ENCODE results near the gene CDKN2B. TPM values are rescaled to one million over a fixed set of nuclear protein-coding genes. Genes with fewer than 3 reads are reported as not detected.

CDKN2B gene
- total RNA-seq, 1 experiment from 2014 or later: 0.05 TPM

- Histone ChIP-seq H3K4me1 (ENCODE audit: control insufficient read depth, insufficient read depth, low read length) (no peaks in the 10 kb centered on the region), H3K27ac (ENCODE audit: low read length) (no peak overlapping the region), H3K4me3 (ENCODE audit: low read depth in 2 of 2, low read length in 2 of 2) (no peak overlapping the region), H3K36me3 (ENCODE audit: control insufficient read depth, insufficient read depth, low read length) (no peaks in the 10 kb centered on the region), H3K27me3 (ENCODE audit: control insufficient read depth, insufficient read depth, low read length) (no peaks in the 10 kb centered on the region), H3K9me3 (ENCODE audit: control insufficient read depth, insufficient read depth, low read depth, low read length) (no peaks in the 10 kb centered on the region)
- ATAC-seq (no peak), DNase-seq (ENCODE audit: low read depth, low spot score) (no peak)
- CTCF ChIA-PET: no interaction called here
- POLR2A ChIA-PET: no interaction called here
- BruUV-seq (replicated peaks): no TSS peak
- intact Hi-C loops (cut with micrococcal nuclease; ENCODE audit: unreplicated experiment): no loop called here
- in situ Hi-C loops (cut with HindIII; ENCODE audit: low pct_unique_long_range_greater_than_20kb, low sequenced_read_pairs): no loop called here
- TF ChIP-seq TCF7L2 (IDR thresholded peaks at IDR 0.05; ENCODE audit: low read depth, low read length): no peak
- no peak for TF ChIP-seq REST (IDR thresholded peaks at IDR 0.05; ENCODE audit: insufficient read depth in 1 of 2, low read depth in 2 of 2, low read length in 1 of 2)
- TF ChIP-seq POLR2AphosphoS5 (IDR thresholded peaks at IDR 0.05; ENCODE audit: low read depth, low read length): no peak
- no peak for TF ChIP-seq SIN3A (IDR thresholded peaks at IDR 0.05; ENCODE audit: borderline replicate concordance, insufficient read depth, low read depth, low read length)
- TF ChIP-seq CTCF (IDR thresholded peaks at IDR 0.05): no peak
Measured at GRCh38 chr9:22028394-22028793, 19.3 kb upstream of the CDKN2B start.

GRCh38 chr9:22026696-22027095, 17.6 kb upstream of the CDKN2B start:
- in situ Hi-C loops (cut with HindIII; ENCODE audit: low pct_unique_long_range_greater_than_20kb, low sequenced_read_pairs): no loop called here
- Histone ChIP-seq H3K36me3 (ENCODE audit: control insufficient read depth, insufficient read depth, low read length) (no peaks in the 10 kb centered on the region), H3K27me3 (ENCODE audit: control insufficient read depth, insufficient read depth, low read length) (no peaks in the 10 kb centered on the region), H3K27ac (ENCODE audit: low read length) (no peak overlapping the region), H3K4me3 (ENCODE audit: low read depth in 2 of 2, low read length in 2 of 2) (no peak overlapping the region), H3K4me1 (ENCODE audit: control insufficient read depth, insufficient read depth, low read length) (no peaks in the 10 kb centered on the region), H3K9me3 (ENCODE audit: control insufficient read depth, insufficient read depth, low read depth, low read length) (no peaks in the 10 kb centered on the region)
- ATAC-seq (no peak), DNase-seq (ENCODE audit: low read depth, low spot score) (no peak)
- ChIA-PET CTCF (no interaction called here), POLR2A (no interaction called here)
- no TSS peak for BruUV-seq (replicated peaks)
- intact Hi-C loops (cut with micrococcal nuclease; ENCODE audit: unreplicated experiment): no loop called here
- TF ChIP-seq POLR2AphosphoS5 (IDR thresholded peaks at IDR 0.05; ENCODE audit: low read depth, low read length) (no peak), SIN3A (IDR thresholded peaks at IDR 0.05; ENCODE audit: borderline replicate concordance, insufficient read depth, low read depth, low read length) (no peak)

GRCh38 chr9:22022396-22022795, 13.3 kb upstream of the CDKN2B start:
- POLR2A ChIA-PET: no interaction called here
- no peaks in the 10 kb centered on the region for H3K27me3 ChIP-seq (ENCODE audit: control insufficient read depth, insufficient read depth, low read length)
- H3K27ac ChIP-seq (ENCODE audit: low read length): no peak overlapping the region
- CTCF ChIA-PET: no interaction called here
- ATAC-seq (no peak), DNase-seq (ENCODE audit: low read depth, low spot score) (no peak)
- in situ Hi-C loops (cut with HindIII; ENCODE audit: low pct_unique_long_range_greater_than_20kb, low sequenced_read_pairs) (no loop called here), intact Hi-C loops (cut with micrococcal nuclease; ENCODE audit: unreplicated experiment) (no loop called here)
- no TSS peak for BruUV-seq (replicated peaks)
- no peaks in the 10 kb centered on the region for H3K36me3 ChIP-seq (ENCODE audit: control insufficient read depth, insufficient read depth, low read length)
- no peaks in the 10 kb centered on the region for H3K9me3 ChIP-seq (ENCODE audit: control insufficient read depth, insufficient read depth, low read depth, low read length)
- TF ChIP-seq CTCF (IDR thresholded peaks at IDR 0.05) (no peak), POLR2AphosphoS5 (IDR thresholded peaks at IDR 0.05; ENCODE audit: low read depth, low read length) (no peak), TCF7L2 (IDR thresholded peaks at IDR 0.05; ENCODE audit: low read depth, low read length) (no peak)
- no peak overlapping the region for H3K4me3 ChIP-seq (ENCODE audit: low read depth in 2 of 2, low read length in 2 of 2)
- H3K4me1 ChIP-seq (ENCODE audit: control insufficient read depth, insufficient read depth, low read length): no peaks in the 10 kb centered on the region
